HEK293T (cell line): ENCODE measurements around the gene PDE7B.

Experiments
- CTCF ChIA-PET: fragments of 350-600 bp; formaldehyde crosslinking; extraction: SDS; loops from one replicate; lab custom pipeline; 2021; ENCODE audit warnings: antibody characterized with exemption, inconsistent platforms; lab: Yijun Ruan, JAX
- POLR2A ChIA-PET: fragments of 350-600 bp; formaldehyde crosslinking; extraction: SDS; loops from one replicate; lab custom pipeline; 2020; ENCODE audit warnings: antibody characterized with exemption, inconsistent platforms; lab: Yijun Ruan, JAX
- DNase-seq: peaks from one replicate; pipeline ENCODE4 v3.0.0; 2012; ENCODE audit warnings: mixed read lengths; ENCODE audit errors: extremely low spot score
- ARNT ChIP-seq: fragments of 450-650 bp; IDR thresholded peaks from 2 replicates; pipeline ENCODE4 v1.6.1; 2017; ENCODE audit warnings: mild to moderate bottlenecking
- BHLHE40 ChIP-seq: fragments of 450-650 bp; IDR thresholded peaks from 2 replicates; pipeline ENCODE4 v1.6.1; 2016; ENCODE audit warnings: mild to moderate bottlenecking, moderate library complexity, borderline replicate concordance
- CTBP1 ChIP-seq: fragments of 450-650 bp; IDR thresholded peaks from 2 replicates; pipeline ENCODE4 v1.6.1; 2016; ENCODE audit warnings: borderline replicate concordance
- ELF4 ChIP-seq: fragments of 450-650 bp; IDR thresholded peaks from 2 replicates; pipeline ENCODE4 v1.6.1; 2017; ENCODE audit warnings: antibody characterized with exemption
- FOXA1 ChIP-seq: fragments of 450-650 bp; IDR thresholded peaks from 2 replicates; pipeline ENCODE4 v1.6.1; 2016; ENCODE audit warnings: mild to moderate bottlenecking
- FOXK2 ChIP-seq: fragments of 450-650 bp; IDR thresholded peaks from 2 replicates; pipeline ENCODE4 v1.6.1; 2016; ENCODE audit warnings: mild to moderate bottlenecking
- FOXM1 ChIP-seq: fragments of 450-650 bp; IDR thresholded peaks from 2 replicates; pipeline ENCODE4 v1.6.1; 2017; ENCODE audit warnings: mild to moderate bottlenecking, borderline replicate concordance
- HDGF ChIP-seq: fragments of 450-650 bp; IDR thresholded peaks from 2 replicates; pipeline ENCODE4 v1.6.1; 2017; ENCODE audit warnings: antibody characterized with exemption, borderline replicate concordance
- L3MBTL2 ChIP-seq: fragments of 450-650 bp; conservative IDR thresholded peaks from 2 replicates; pipeline ENCODE4 v1.6.1; 2016; ENCODE audit warnings: mild to moderate bottlenecking
- LEF1 ChIP-seq: fragments of 450-650 bp; IDR thresholded peaks from 2 replicates; pipeline ENCODE4 v1.6.1; 2017; ENCODE audit warnings: mild to moderate bottlenecking, borderline replicate concordance
- NFRKB ChIP-seq: fragments of 450-650 bp; IDR thresholded peaks from 2 replicates; pipeline ENCODE4 v1.6.1; 2016; ENCODE audit warnings: mild to moderate bottlenecking, moderate library complexity
- PKNOX1 ChIP-seq: fragments of 450-650 bp; IDR thresholded peaks from 2 replicates; pipeline ENCODE4 v1.6.1; 2016
- SP1 ChIP-seq: fragments of 450-650 bp; IDR thresholded peaks from 2 replicates; pipeline ENCODE4 v1.6.1; 2017
- SUZ12 ChIP-seq: fragments of 450-650 bp; IDR thresholded peaks from 2 replicates; pipeline ENCODE4 v1.6.1; 2016; ENCODE audit warnings: mild to moderate bottlenecking
- TARDBP ChIP-seq: fragments of 450-650 bp; IDR thresholded peaks from 2 replicates; pipeline ENCODE4 v1.6.1; 2016
- ZNF384 ChIP-seq: fragments of 450-650 bp; IDR thresholded peaks from 2 replicates; pipeline ENCODE4 v1.6.1; 2016

PDE7B gene

GRCh38 chr6:136112262-136112661, 260.8 kb downstream of the PDE7B start:
- no peak for TF ChIP-seq TARDBP
- TF ChIP-seq SUZ12 = no peak
- TF ChIP-seq PKNOX1 = no peak
- no peak for TF ChIP-seq ARNT
- TF ChIP-seq L3MBTL2 = no peak
- TF ChIP-seq FOXA1 = no peak
- no peak for TF ChIP-seq ELF4
- CTCF ChIA-PET = no interaction called here
- POLR2A ChIA-PET = no interaction called here
- no peak for DNase-seq

DNA sequence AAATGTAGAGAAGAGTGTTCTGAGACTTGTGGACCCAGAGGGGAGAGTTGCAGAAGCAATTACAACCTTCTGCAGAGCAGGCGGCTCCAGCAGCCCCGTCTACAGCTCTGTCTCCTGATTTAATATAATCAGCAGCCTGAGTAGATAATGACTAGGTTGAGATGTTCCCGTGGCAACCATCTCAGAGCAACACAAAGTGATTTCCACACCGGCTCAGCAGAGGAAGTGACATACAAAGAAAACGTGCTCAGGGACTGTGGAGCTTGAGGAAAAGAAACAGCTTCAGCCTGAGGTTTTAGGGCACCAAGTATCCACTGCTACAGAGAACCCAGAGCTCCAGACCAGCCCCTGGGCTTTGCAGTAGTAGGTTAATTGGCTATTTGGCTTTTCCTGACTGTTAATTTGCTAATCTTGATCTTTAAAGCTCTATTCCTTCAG, 262.3 kb downstream of the PDE7B start:
- DNase-seq = peak; percentile 59
- peak; percentile 73 for TF ChIP-seq L3MBTL2
- TF ChIP-seq PKNOX1 = no peak
- CTCF ChIA-PET = no interaction called here
- POLR2A ChIA-PET = no interaction called here

DNA sequence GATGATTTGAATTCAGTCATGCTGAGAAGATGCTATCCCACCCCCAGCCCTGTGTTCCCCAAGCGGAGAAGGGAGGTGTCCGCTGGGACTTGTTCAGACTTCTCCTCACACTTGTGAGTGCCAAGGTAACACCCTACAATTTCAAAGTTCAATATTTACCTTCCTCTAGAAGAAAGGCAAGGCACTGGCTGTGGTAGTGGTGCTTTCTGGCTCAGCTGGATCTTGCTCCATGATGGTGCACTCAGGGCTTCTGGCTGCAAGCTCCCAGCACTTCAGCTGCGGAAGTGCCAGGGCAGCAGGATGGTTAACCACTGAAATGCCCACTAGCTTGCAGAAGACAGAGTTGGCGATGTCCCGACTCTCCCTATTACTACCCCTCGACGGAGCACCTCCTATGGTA, 263.2 kb downstream of the PDE7B start:
- TF ChIP-seq PKNOX1 (no peak), ARNT (no peak), FOXK2 (no peak), ELF4 (no peak)
- POLR2A ChIA-PET = no interaction called here
- CTCF ChIA-PET = interaction anchor here (0.6 kb wide), 1 partner anchor 66 kb away, joined by 3 read pairs; no protein-coding TSS in a partner anchor
- no peak for DNase-seq

GRCh38 chr6:136115941-136116340, 264.4 kb downstream of the PDE7B start:
- no peak for DNase-seq
- no peak for TF ChIP-seq FOXK2
- peak; percentile 61 for TF ChIP-seq CTBP1
- TF ChIP-seq ELF4 = no peak
- TF ChIP-seq SUZ12 = no peak
- no peak for TF ChIP-seq ARNT
- TF ChIP-seq PKNOX1 = no peak
- no peak for TF ChIP-seq ZNF384
- ChIA-PET CTCF (no interaction called here), POLR2A (interaction anchor here (0.8 kb wide), 1 partner anchor 174 kb away, joined by 3 read pairs; the partner anchor contains the start of gene BCLAF1)

DNA sequence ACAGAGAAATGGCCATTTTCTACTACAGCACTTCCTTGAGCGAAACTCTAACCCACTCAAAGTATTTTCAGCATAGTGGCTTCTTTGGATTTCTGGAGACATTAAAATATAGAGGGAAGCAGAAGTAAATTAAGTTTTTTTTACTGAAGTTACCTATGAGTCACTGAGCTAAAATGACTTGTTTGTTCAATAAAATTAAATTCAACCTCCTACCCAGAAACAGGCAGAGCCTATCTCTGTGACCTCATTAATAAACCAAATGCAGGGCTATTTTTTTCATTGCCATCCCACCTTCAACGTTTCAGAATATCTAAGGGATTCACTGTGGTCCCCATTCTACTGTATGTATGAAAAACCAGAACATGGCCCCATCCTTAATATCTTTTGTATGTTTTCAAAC, 265.6 kb downstream of the PDE7B start:
- TF ChIP-seq FOXA1 (no peak), LEF1 (no peak), SUZ12 (no peak), PKNOX1 (no peak), ZNF384 (no peak), L3MBTL2 (no peak), BHLHE40 (no peak), FOXK2 (no peak), ELF4 (no peak), SP1 (no peak), ARNT (no peak), FOXM1 (no peak), HDGF (no peak), TARDBP (no peak), NFRKB (no peak)
- CTCF ChIA-PET = no interaction called here
- POLR2A ChIA-PET = no interaction called here

DNA sequence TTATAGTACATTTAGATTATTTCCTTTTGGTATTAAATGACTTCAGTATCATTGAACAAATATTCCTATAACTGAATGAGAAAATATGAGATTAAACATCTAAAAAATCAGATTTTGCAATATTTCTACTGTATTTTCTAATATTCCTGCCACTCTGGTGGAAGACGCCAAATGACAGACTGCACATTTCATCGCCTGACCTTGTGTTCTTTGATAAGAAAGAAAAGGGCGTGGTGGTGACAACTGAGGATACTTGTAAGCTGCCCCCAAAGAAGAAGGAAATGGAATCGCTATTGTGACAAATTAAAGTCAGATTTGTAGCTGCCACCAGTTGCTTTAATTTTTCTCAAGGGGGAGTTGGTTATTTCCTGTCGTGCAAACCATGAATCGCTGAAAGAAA, 267.3 kb downstream of the PDE7B start:
- ChIA-PET POLR2A (no interaction called here), CTCF (no interaction called here)
- DNase-seq = no peak
- TF ChIP-seq L3MBTL2 (no peak), CTBP1 (no peak), FOXK2 (no peak), BHLHE40 (no peak), NFRKB (no peak), ZNF384 (no peak), ARNT (no peak), ELF4 (no peak), FOXA1 (no peak), SUZ12 (no peak), HDGF (no peak), FOXM1 (no peak), PKNOX1 (no peak), LEF1 (no peak), TARDBP (no peak), SP1 (no peak)

More for the DNA sequence above, 265.6 kb downstream of the PDE7B start:
- DNase-seq = no peak
